ENCODE measurements around the gene OR6C2.
"Not testable (repeated sequence)": the region's sequence is repeated elsewhere in the genome, so short reads cannot be mapped to it uniquely, and the experiment has no call there.

Gene OR6C2

GRCh38 chr12:55443776-55444175 is at the start of gene OR6C2:
Gene OR6C2 (plus strand): TSS chr12:55444076. CDS start chr12:55452214, 8,138 bp downstream.
- DNase-seq: no peak

DNA sequence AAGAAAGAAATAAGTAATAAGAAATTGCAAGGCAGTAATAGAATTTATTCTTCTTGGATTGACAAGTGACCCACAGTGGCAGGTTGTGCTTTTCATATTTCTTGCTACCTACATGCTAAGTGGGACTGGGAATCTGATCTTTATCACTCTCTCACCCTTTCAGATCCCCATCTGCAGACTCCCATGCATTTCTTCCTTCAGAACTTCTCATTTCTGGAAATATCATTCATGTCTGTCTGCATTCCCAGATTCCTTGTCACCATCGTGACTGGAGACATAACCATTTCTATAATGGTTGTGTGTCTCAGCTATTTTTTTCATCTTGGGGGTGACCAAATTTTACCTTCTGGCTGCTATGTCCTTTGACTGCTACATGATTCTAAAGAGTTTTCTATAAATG is 47.5 kb upstream of the OR6C2 start:
- no peak for DNase-seq

GRCh38 chr12:55400229-55400628 is 43.6 kb upstream of the OR6C2 start, which contains the start of gene OR6C65:
Gene OR6C65 (plus strand): TSS chr12:55400529. CDS start chr12:55400529, 0 bp downstream.
- no peak for DNase-seq

DNA sequence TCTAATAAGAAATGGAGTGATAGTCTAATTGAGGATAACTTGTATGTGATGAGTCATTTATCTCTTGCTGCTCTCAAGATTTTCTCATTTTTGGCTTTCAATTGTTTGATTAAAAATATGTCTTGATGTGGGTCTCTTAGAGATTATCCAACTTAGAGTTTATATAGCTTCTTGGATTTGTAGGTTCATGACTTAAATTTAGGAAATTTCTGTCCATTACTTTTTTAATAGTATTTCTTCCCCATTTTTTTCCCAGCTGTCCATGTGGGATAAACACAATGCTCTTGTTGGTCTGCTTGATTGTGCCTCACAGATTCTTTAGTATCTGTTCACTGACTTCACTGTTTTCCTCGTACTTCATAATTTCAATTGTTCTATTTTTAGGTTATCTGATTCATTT is 36.0 kb upstream of the OR6C2 start:
- DNase-seq: no peak

GRCh38 chr12:55409133-55409532 is 34.7 kb upstream of the OR6C2 start:
- not testable (repeated sequence) for DNase-seq

GRCh38 chr12:55412138-55412537 is 31.7 kb upstream of the OR6C2 start:
- not testable (repeated sequence) for DNase-seq

DNA sequence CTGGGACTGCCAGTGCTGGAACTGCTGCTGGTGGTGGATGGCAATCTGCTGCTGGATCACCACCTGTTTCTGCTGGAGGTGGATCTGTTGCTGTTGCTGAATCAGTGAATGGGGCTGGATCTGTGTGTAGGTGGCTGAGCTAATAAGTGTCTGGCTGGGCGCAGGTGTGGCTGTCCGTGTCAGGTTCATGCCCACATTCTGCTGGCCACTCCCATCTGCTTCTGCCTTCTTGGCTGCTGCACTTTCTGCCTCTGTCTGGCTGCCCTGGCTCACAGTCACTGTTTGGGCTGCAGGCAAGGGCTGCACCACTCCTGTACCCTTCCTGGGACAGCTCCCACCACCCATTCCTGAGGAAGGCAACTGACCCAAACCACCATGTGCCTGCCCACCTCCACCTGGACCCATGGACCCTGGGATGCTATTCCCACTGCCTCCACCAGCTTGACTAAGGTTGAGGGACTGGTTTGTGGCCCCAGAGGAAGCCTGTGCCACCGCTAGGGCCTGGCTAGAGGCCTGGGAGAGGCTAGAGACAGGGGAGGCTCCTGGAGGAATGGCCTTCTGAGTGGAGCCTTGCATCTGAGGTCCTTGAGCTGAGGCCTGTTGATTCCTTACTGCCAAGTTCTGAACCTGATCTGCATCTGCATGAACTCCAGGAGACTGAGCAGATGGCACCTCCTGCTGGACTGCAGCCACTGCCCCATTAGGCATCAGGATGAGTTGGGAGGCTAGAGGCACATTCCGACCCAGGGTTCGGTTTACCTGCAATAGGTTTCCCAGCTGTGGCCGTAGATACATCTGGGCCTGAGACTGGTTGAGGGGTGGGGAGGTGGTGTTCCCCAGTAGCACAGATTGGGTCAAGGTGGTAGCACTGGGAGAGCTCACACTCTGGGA is 30.1 kb upstream of the OR6C2 start:
- DNase-seq: not testable (repeated sequence)

DNA sequence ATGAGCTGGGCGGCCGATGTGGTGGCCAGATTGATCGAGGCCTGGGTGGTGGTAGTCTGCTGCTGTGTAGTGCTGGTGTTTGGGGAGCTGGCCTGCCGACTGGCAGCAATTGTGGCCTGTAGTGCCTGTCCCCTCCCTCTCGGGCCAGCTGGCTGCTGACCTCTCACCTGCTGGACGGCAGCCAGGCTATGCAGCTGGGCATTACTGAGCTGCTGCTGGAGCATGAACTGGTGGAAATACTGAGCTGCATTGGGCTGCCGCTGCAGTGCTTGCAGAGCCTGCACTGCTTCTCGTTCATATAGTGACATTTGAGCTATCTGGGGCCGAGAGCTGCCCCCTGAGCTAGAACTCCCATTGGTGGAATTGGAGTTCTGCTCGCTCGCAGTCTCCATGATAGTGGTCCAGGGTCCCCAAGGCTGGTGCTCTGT is 29.5 kb upstream of the OR6C2 start:
- DNase-seq: not testable (repeated sequence)

DNA sequence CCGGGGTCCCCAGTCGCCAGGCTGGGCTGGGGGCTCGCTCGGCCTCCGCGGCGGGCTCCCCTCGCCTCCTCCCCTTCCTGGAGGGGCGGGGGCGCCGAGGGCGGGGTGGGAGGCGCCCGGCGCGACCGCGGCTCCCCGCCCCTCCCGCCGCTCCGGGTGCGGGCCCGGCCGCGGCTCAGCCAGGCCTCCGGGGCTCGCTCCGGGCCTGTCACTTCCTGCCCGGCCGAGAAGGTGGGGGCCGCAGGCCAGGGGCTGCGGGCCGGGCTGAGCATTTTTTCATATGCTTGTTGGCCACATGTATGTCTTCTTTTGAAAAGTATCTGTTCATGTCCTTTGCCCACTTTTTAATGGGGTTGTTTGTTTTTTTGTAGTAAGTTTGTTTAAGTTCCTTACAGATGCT is 29.0 kb upstream of the OR6C2 start:
- DNase-seq: not testable (repeated sequence)

GRCh38 chr12:55416961-55417360 is 26.9 kb upstream of the OR6C2 start:
- no peak for DNase-seq

DNA sequence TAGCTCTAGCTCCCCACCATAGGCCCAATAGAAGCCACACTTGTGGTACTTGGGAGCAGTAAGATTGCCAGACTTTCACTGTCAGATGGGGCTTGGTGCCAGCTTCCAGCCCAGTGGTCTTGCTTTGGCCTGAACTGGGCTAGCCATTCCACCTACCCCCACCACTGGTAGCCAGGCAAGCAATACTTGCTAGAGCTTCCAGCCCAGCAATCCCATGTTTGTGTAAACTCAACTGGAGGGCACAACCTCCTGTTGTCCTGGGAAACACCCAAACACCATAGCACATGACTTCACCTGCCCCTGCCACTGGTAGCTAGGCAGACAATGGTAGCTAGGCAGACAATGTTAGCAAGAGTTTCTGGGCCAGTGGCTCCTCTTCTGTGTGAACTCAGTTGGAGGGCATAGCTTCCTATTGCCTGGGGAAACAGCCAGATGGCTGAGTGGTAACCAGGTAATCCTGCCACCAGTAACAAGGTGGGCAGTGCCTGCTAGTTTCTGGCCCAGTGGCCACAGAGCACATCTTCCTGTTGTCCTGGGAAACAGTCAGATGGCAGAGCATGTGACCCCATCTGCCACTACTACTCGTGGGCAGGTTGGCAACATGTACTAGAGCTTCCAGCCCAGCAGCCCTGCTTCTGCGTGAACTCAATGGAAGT is 23.4 kb upstream of the OR6C2 start:
- no peak for DNase-seq

GRCh38 chr12:55425954-55426353 is 17.9 kb upstream of the OR6C2 start, which contains the start of gene OR6C76:
Gene OR6C76 (plus strand): TSS chr12:55426254. CDS start chr12:55426254, 0 bp downstream.
- DNase-seq: no peak

- no peak for DNase-seq
Observed at GRCh38 chr12:55428331-55429243, 15.3 kb upstream of the OR6C2 start.

GRCh38 chr12:55441233-55441632 is 2.6 kb upstream of the OR6C2 start:
- DNase-seq: not testable (repeated sequence)

- no peak for DNase-seq
Observed at GRCh38 chr12:55445357-55445756, 1.5 kb downstream of the OR6C2 start.

- DNase-seq: no peak
Observed at GRCh38 chr12:55446326-55446725, 2.5 kb downstream of the OR6C2 start.

DNA sequence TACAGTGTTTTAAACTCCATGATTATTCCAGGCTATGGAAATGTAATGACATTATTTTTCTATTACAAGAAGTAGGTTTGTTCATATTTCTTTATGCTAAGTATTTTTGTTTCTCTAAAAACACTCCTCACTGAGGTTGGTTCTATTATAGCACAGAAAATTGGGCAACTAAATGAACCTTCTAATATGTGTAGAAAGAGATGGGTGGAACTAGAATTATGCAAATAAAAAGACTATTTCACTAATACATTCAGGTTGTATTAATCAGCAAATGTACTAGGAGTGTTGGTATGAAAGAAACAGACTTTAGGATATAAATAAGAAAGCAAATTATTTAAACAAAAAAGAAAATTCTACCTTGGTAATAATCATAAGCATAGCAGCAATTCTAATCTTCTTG is 4.9 kb downstream of the OR6C2 start:
- no peak for DNase-seq

- not testable (repeated sequence) for DNase-seq
Observed at GRCh38 chr12:55464926-55465325, 21.1 kb downstream of the OR6C2 start.

GRCh38 chr12:55467836-55468235 is 24.0 kb downstream of the OR6C2 start:
- DNase-seq: no peak

DNA sequence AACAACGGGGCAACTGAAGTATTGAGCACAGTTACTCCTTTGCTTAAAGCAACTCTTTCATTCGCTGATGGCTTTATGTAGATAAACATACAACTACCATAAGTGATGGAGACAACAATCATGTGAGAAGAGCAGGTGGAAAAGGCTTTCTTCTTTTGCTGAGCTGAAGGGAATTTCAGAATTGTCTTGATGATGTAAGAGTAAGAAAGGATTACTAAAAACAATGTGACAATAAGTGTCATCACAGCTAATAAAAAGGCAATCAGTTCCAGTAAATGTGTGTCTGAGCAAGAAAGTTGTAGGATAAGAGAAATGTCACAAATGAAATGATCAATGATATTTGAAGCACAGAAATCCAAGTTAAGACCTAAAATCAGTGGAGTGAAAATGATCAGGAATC is 25.4 kb downstream of the OR6C2 start:
- DNase-seq: no peak

- no peak for DNase-seq
Observed at GRCh38 chr12:55470088-55470829, 26.4 kb downstream of the OR6C2 start, which contains the start of gene OR6C70. Gene OR6C70 (minus strand): TSS chr12:55470138. CDS start chr12:55470138, 0 bp downstream.

DNA sequence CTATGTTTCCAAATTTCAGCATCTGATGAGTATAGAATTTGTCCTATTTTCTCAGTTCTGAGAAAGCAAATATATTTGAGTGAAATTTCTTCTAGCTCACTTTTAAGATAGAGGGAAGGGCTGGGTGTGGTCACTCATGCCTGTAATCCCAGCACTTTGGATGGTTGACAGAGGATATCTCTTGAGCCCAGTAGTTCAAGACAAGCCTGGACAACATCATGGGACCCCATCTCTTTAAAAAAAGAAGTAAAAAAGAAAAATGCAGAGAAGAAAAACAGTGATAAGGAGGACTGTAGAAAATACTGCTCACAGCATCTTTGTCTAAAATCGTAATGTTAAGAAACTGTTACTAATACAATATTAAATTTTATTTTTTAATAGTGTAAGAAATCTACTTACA is 28.4 kb downstream of the OR6C2 start:
- no peak for DNase-seq

All from CD4-positive, alpha-beta T cell treated with Interferon gamma for 1 hour (primary cell).